Measurements from ENCODE around the gene PRKCA.

The PRKCA gene

DNA sequence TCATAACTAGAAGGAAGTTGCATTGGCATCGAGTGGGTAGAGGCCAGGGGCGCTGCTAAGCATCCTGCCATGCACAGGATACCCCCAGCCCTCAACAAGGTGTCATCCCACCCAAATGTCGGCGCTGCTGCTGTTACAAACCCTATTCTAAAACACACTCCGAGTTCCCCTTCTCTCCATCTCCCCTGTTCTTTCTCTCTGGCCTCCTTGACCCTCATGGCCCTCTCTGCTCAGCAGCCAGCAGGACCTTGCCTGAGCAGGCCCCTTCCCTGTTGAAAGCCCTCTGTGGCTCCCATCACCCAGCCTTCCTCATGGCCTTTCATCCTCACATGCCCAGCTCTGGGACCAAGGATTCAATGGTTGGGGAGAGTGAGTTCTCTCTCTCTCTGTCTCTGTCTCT lies 510.2 kb downstream of the PRKCA start:
- no peak for DNase-seq (ENCODE audit: low read depth, low spot score)

GRCh38 chr17:66813296-66813695 lies 510.9 kb downstream of the PRKCA start:
- TF ChIP-seq YY1 (IDR thresholded peaks at IDR 0.05; ENCODE audit: insufficient read depth, insufficient read length) (no peak), ZNF274 (IDR thresholded peaks at IDR 0.05; ENCODE audit: low read depth, low read length) (no peak), SUZ12 (IDR thresholded peaks at IDR 0.05; ENCODE audit: extremely low read depth, insufficient read depth, insufficient read length) (no peak)
- Histone ChIP-seq H3K36me3 (ENCODE audit: insufficient read depth, insufficient read length, low read length) (no peaks in the 10 kb centered on the region), H3K4me3 (ENCODE audit: insufficient read length, low read depth) (no peak overlapping the region), H3K27me3 (ENCODE audit: insufficient read depth, insufficient read length) (no peaks in the 10 kb centered on the region), H3K9ac (ENCODE audit: insufficient read length, low read depth) (no peak overlapping the region), H3K4me1 (ENCODE audit: insufficient read depth, insufficient read length) (no peaks in the 10 kb centered on the region), H3K9me3 (ENCODE audit: insufficient read depth, low read length) (no peaks in the 10 kb centered on the region)
- DNase-seq (ENCODE audit: low read depth, low spot score) = no peak

More for the DNA sequence above, 510.2 kb downstream of the PRKCA start:
- Histone ChIP-seq H3K9ac (ENCODE audit: insufficient read length, low read depth) (no peak overlapping the region), H3K4me3 (ENCODE audit: insufficient read length, low read depth) (no peak overlapping the region), H3K9me3 (ENCODE audit: insufficient read depth, low read length) (no peaks in the 10 kb centered on the region), H3K27me3 (ENCODE audit: insufficient read depth, insufficient read length) (no peaks in the 10 kb centered on the region), H3K4me1 (ENCODE audit: insufficient read depth, insufficient read length) (no peaks in the 10 kb centered on the region), H3K36me3 (ENCODE audit: insufficient read depth, insufficient read length, low read length) (no peaks in the 10 kb centered on the region)
- no peak for TF ChIP-seq YY1 (IDR thresholded peaks at IDR 0.05; ENCODE audit: insufficient read depth, insufficient read length)
- TF ChIP-seq ZNF274 (IDR thresholded peaks at IDR 0.05; ENCODE audit: low read depth, low read length) = no peak
- no peak for TF ChIP-seq SUZ12 (IDR thresholded peaks at IDR 0.05; ENCODE audit: extremely low read depth, insufficient read depth, insufficient read length)

DNA sequence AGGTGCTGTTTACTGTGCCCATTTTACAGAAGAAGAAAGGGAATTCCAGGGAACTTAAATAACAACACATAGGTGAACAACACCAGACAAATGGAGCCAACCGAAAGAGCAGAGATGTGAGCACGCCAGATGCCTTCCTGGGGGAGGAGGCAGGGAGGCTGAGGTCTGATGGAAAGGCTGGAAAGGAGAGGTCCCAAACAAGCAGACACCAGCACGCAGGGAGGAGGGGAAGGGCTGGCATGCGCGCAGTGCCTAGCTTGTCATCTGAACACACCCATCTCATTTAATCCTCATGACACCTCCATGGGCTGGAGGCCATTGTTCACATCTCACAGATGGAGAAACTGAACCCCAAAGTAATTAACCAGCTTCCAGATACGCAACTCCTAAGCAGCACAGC lies 511.6 kb downstream of the PRKCA start:
- TF ChIP-seq SUZ12 (IDR thresholded peaks at IDR 0.05; ENCODE audit: extremely low read depth, insufficient read depth, insufficient read length) = no peak
- no peak for TF ChIP-seq ZNF274 (IDR thresholded peaks at IDR 0.05; ENCODE audit: low read depth, low read length)
- TF ChIP-seq YY1 (IDR thresholded peaks at IDR 0.05; ENCODE audit: insufficient read depth, insufficient read length) = no peak
- no peak overlapping the region for H3K9ac ChIP-seq (ENCODE audit: insufficient read length, low read depth)
- no peaks in the 10 kb centered on the region for H3K4me1 ChIP-seq (ENCODE audit: insufficient read depth, insufficient read length)
- no peaks in the 10 kb centered on the region for H3K36me3 ChIP-seq (ENCODE audit: insufficient read depth, insufficient read length, low read length)
- H3K27me3 ChIP-seq (ENCODE audit: insufficient read depth, insufficient read length) = no peaks in the 10 kb centered on the region
- H3K4me3 ChIP-seq (ENCODE audit: insufficient read length, low read depth) = no peak overlapping the region
- DNase-seq (ENCODE audit: low read depth, low spot score) = no peak
- no peaks in the 10 kb centered on the region for H3K9me3 ChIP-seq (ENCODE audit: insufficient read depth, low read length)

DNA sequence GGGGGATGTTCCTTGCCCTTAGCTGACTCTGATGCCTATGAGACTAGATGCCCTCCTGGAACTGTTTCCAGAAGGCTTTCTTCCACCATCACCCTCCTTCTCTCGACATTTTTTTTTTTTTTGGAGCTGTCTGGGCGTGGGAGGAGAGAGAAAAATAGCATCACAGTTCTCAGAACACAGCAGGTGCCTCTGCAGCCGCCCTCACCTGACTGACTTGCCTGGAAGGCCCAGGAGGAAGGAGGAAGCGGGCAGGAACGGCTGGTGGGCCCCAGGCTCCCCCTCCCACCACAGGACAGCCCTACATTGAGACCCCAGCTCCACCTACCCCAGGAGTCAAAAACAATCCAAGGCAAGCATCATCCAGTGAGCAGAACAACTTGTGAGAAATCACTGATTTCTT lies 512.2 kb downstream of the PRKCA start:
- H3K9ac ChIP-seq (ENCODE audit: insufficient read length, low read depth) = no peak overlapping the region

GRCh38 chr17:66817750-66818149 lies 515.3 kb downstream of the PRKCA start:
- no peak for DNase-seq (ENCODE audit: low read depth, low spot score)
- H3K9ac ChIP-seq (ENCODE audit: insufficient read length, low read depth) = no peak overlapping the region
- TF ChIP-seq YY1 (IDR thresholded peaks at IDR 0.05; ENCODE audit: insufficient read depth, insufficient read length) = no peak
- TF ChIP-seq ZNF274 (IDR thresholded peaks at IDR 0.05; ENCODE audit: low read depth, low read length) = no peak
- no peak for TF ChIP-seq SUZ12 (IDR thresholded peaks at IDR 0.05; ENCODE audit: extremely low read depth, insufficient read depth, insufficient read length)
- H3K27me3 ChIP-seq (ENCODE audit: insufficient read depth, insufficient read length) = no peaks in the 10 kb centered on the region
- no peak overlapping the region for H3K4me3 ChIP-seq (ENCODE audit: insufficient read length, low read depth)
- H3K4me1 ChIP-seq (ENCODE audit: insufficient read depth, insufficient read length) = no peaks in the 10 kb centered on the region
- H3K36me3 ChIP-seq (ENCODE audit: insufficient read depth, insufficient read length, low read length) = no peaks in the 10 kb centered on the region
- no peaks in the 10 kb centered on the region for H3K9me3 ChIP-seq (ENCODE audit: insufficient read depth, low read length)

More for the DNA sequence above, 512.2 kb downstream of the PRKCA start:
- Histone ChIP-seq H3K27me3 (ENCODE audit: insufficient read depth, insufficient read length) (no peaks in the 10 kb centered on the region), H3K36me3 (ENCODE audit: insufficient read depth, insufficient read length, low read length) (no peaks in the 10 kb centered on the region), H3K4me3 (ENCODE audit: insufficient read length, low read depth) (no peak overlapping the region), H3K9me3 (ENCODE audit: insufficient read depth, low read length) (no peaks in the 10 kb centered on the region), H3K4me1 (ENCODE audit: insufficient read depth, insufficient read length) (no peaks in the 10 kb centered on the region)
- TF ChIP-seq YY1 (IDR thresholded peaks at IDR 0.05; ENCODE audit: insufficient read depth, insufficient read length) = no peak
- no peak for TF ChIP-seq ZNF274 (IDR thresholded peaks at IDR 0.05; ENCODE audit: low read depth, low read length)
- no peak for TF ChIP-seq SUZ12 (IDR thresholded peaks at IDR 0.05; ENCODE audit: extremely low read depth, insufficient read depth, insufficient read length)
- no peak for DNase-seq (ENCODE audit: low read depth, low spot score)

DNA sequence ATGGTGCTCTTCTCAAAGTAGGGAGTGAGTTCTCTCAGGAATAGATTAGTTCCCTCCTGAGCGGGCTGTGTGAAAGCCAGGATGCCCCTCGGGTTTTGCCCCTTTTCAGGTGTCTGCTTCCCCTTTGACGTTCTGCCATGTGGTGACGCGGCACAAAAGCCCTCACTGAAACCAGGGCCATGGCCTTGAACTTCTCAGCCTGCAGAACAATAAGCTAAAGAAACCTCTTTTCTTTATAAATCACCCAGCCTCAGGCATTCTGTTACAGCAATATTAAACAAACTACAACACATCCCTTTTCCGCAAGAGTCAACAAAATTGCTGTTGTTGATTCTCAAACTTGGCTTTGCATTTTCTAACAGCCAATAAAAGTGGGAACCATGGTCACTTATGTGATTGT lies 517.1 kb downstream of the PRKCA start:
- Histone ChIP-seq H3K27me3 (ENCODE audit: insufficient read depth, insufficient read length) (no peaks in the 10 kb centered on the region), H3K9me3 (ENCODE audit: insufficient read depth, low read length) (no peaks in the 10 kb centered on the region), H3K36me3 (ENCODE audit: insufficient read depth, insufficient read length, low read length) (no peaks in the 10 kb centered on the region), H3K4me3 (ENCODE audit: insufficient read length, low read depth) (no peak overlapping the region), H3K4me1 (ENCODE audit: insufficient read depth, insufficient read length) (no peaks in the 10 kb centered on the region), H3K9ac (ENCODE audit: insufficient read length, low read depth) (no peak overlapping the region)
- no peak for DNase-seq (ENCODE audit: low read depth, low spot score)
- TF ChIP-seq SUZ12 (IDR thresholded peaks at IDR 0.05; ENCODE audit: extremely low read depth, insufficient read depth, insufficient read length) (no peak), YY1 (IDR thresholded peaks at IDR 0.05; ENCODE audit: insufficient read depth, insufficient read length) (no peak), ZNF274 (IDR thresholded peaks at IDR 0.05; ENCODE audit: low read depth, low read length) (no peak)

DNA sequence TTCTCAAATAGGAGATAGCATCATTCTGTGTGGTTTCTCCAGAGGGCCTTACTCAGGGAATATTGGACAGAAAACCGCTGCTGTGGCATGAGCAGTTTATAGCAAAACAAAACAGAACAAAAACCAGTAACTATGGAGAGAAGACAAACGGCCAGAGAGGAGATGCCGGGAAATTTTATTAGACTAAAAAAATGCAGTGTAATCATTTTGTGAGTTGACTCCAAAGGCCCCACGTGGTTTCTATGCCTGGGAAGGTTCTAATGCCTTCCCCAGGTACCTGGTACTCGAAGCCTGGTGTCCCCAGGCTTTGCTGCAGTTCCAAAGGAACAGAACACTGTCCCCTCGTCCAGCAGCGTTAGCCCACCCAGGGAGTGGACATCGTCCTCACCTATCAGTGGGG lies 519.6 kb downstream of the PRKCA start:
- no peaks in the 10 kb centered on the region for H3K27me3 ChIP-seq (ENCODE audit: insufficient read depth, insufficient read length)
- TF ChIP-seq SUZ12 (IDR thresholded peaks at IDR 0.05; ENCODE audit: extremely low read depth, insufficient read depth, insufficient read length) = no peak
- no peak for TF ChIP-seq ZNF274 (IDR thresholded peaks at IDR 0.05; ENCODE audit: low read depth, low read length)
- TF ChIP-seq YY1 (IDR thresholded peaks at IDR 0.05; ENCODE audit: insufficient read depth, insufficient read length) = no peak
- no peaks in the 10 kb centered on the region for H3K36me3 ChIP-seq (ENCODE audit: insufficient read depth, insufficient read length, low read length)
- no peaks in the 10 kb centered on the region for H3K4me1 ChIP-seq (ENCODE audit: insufficient read depth, insufficient read length)
- H3K9me3 ChIP-seq (ENCODE audit: insufficient read depth, low read length) = no peaks in the 10 kb centered on the region
- no peak overlapping the region for H3K4me3 ChIP-seq (ENCODE audit: insufficient read length, low read depth)
- H3K9ac ChIP-seq (ENCODE audit: insufficient read length, low read depth) = no peak overlapping the region
- DNase-seq (ENCODE audit: low read depth, low spot score) = no peak

Measured in NT2/D1 (cell line).